Ureter (tissue), 1 donor: ENCODE data around the gene FAM131B. TPM values are rescaled to one million over a fixed set of nuclear protein-coding genes. Genes with fewer than 3 reads are reported as not detected.

Experiments used
- DNase-seq: peaks from one replicate; pipeline ENCODE4 v3.0.0-alpha.2; 2020; ENCODE audit warnings: low spot score
- total RNA-seq: library from RNA; stranded (reverse); gene quantifications from one replicate; pipeline ENCODE4 v1.2.4, GENCODE V29; 2023
- donor health status: DM: yes; HTN: yes; CAD: no.

FAM131B gene
- total RNA-seq, 1 donor from 2014 or later = 0.57 TPM

DNA sequence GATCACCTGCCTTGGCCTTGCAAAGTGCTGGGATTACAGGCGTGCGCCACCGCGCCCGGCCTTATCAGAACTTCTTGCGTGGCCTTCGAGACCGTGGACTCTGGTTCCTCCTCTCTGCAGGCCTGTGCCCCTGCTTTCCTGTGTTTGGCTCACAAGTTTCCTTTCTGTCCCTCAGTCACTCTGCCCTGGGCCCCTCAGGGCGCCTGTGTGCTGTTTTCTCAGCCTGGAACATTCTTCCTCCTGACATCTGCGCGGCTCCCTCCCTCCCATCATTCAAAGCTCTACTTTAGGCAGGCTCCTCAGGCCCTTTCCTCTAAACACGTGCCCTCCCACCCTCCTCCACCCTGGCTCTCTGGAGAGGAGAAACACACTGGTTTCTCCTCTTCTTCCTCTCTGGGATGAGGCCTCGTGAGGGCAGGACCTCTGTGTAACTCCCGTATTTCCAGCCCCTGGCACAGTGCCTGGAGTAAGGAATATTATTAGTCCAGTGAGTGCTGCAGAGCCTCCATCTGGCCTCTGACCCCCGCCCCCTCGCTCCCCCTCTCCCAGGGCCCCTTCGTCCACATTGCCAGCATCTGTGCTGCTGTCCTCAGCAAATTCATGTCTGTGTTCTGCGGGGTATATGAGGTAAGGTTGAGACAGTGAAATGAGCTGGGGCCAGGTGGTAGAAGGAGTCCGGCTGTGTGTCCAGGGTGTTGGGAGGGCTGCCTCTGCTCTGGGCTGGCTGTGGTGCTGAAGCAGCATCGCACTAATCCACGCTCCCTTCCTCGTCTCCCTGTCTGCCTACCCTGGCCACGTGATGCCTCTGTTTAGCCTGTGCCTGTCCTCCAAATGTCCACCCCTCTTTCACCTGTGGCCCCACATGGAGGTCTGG, 39.5 kb downstream of the FAM131B start:
- no peak for DNase-seq

DNA sequence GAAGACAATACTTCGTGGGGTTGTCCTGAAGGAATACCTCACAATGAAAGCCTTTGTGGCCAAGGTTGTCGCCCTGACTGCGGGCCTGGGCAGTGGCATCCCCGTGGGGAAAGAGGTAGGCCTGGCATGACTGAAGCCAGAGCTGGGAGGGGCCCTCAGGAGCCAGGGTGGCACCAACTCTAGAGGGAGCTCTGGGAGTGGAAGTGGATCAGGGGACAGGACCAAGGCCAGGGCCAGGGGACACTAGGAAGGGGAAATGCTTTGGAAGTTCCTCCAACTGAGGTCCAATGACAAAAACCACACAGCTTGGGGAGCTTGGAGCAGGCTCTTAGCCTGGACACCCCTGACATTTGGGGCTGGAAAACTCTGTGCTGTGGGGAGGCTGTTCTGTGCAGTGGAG, 40.8 kb downstream of the FAM131B start:
- DNase-seq = no peak

DNA sequence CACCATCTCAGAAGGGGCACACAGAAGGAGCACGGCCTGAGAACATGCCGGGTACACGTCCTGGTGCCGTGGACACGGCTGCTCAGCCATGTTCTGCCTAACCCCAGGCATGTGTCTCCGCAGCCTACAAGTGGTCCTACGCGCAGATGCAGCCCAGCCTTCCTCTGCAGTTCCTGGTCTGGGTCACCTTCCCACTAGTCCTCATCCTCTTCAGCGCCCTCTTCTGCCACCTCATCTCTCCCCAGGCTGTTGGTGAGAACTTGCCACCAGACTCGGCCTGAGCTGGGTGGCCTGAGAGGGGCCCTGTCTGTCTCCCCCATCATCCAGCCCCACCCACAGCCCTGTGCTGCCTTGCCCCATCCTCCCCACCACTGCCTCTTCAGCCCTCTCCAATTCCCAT, 41.3 kb downstream of the FAM131B start:
- DNase-seq = no peak

DNA sequence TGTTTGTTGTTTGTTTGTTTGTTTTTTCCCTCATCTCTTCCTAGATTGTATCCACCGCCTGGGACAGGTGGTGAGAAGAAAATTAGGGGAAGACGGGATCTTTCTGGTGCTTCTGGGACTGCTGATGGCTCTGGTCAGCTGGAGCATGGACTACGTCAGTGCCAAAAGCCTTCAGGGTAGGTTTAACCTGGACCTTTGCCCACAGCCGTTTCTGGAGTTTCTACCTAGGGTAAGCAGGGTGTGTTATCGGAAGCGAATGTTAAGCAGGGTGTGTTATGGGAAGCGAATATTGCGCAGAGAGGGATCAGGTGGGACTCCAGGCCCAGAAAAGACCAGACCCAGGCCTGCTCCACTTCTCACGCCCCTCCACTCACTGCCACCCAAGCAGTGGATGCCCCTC, 41.9 kb downstream of the FAM131B start:
- no peak for DNase-seq

DNA sequence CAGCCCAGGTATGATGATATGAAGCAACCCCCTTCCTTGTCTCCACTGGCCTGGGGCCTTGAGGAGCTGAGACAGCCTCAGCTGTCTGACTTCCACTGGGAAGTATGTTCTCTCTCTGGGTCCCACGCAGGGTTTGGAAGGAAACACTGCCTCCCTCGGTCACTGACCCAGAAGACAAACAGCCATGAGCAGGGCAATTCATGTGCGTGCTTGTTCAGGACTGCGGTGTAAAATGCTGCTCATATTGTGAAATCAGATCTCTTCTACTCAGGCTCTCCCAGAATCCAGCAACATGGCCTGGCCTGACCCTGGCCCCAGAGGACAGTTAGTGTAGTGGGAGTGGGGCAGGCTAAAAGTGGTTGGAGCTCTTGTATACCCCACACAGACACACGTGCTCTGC, 43.9 kb downstream of the FAM131B start:
- peak; percentile 79 for DNase-seq

DNA sequence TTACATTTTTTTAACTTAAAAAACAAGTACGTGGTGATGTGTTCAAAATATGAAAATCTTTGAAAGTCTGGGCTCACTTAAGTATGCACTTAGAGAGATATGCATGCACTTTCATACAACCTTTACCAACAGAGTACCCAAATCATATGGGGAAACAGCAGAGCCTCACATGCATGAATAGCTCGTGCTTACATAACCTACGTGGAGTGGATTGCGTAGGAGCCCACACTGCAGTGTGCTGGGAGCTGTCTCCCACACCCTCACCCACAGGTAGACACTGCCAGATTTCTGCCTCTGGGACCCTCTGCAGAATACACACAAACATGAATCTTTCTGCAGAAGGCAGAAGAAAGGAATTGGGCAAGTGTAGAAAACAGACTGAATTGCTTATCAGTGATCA, 46.0 kb downstream of the FAM131B start:
- no peak for DNase-seq

DNA sequence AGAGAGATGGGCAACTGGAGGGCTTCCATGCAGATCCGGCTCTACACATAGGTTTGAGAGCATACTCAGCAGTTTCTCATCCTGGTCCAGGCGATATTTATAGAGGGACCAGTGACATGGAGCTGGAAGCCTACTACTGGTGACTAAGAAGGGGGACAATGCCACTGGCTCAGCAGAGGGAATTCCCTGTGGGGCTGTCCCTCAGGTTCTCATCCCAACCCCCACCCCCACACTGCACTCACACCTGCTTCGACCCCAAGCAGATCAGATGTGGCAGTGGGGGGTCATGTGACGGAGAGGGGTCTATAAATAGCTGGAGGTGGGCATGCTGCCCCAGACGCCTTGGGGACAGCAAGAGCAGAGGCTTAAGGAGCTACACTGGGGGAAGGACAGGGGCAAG, 46.7 kb downstream of the FAM131B start, which contains the start of gene CLCN1:
CLCN1 (plus strand) TSS at position 336 of the 400 bp plus-strand sequence. CDS start 102 bp downstream, outside the sequence.
- DNase-seq = no peak

DNA sequence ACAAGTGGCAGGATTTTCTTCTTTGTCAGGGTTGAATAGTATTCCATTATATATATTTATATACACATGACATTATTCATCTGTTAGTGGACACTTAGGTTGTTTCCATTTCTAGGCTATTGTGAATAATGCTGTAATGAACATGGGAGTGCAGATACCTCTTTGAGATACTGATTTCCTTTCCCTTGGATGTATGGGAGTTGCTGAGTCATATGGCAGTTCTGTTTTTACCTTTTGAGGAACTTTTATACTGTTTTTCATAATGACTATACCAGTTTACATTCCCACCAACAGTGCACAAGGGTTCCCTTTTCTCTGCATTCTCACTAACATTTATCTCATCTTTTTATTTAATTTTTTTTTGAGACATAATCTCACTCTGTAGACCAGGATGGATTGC, 48.4 kb downstream of the FAM131B start:
- DNase-seq = no peak

DNA sequence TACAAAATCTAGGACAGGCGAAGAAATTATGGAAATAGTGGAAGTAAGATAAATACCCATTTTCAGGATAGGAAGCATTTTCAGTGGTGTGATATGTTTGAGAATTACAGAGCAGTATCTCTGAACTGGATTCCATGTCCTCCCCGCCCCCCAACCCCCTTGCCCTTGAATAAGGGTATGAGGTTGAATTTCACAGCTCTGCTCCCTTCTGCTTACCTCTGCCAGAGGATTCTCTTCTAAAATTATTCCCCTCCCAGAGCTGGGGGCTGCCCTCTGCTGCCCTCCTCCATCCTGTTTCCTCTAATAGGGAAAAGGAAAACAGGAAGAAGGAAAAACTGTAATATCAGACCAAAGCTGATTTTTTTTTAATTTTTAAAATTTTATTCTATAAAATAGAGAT, 53.9 kb downstream of the FAM131B start:
- no peak for DNase-seq

DNA sequence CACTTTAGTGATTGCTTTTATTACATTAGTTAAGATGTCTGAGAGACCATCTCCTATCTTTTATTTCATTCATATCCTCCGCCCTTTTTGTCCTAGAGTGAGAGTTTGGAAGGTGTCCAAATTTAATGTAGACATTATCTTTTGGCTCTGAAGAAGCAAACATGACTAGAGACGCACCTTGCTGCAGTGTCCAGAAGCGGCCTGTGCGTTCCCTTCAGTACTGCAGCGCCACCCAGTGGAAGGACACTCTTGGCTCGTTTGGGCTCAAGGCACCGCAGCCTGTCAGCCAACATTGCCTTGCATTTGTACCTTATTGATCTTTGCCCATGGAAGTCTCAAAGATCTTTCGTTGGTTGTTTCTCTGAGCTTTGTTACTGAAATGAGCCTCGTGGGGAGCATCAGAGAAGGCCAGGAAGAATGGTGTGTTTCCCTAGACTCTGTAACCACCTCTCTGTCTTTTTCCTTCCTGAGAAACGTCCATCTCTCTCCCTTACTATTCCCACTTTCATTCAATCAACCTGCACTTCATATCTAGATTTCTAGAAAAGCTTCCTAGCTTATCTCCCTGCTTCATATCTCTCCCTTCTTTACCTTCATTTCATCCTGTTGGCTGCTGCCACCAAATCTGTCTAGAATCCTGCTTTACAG, 57.0 kb downstream of the FAM131B start:
- peak; percentile 76 for DNase-seq

DNA sequence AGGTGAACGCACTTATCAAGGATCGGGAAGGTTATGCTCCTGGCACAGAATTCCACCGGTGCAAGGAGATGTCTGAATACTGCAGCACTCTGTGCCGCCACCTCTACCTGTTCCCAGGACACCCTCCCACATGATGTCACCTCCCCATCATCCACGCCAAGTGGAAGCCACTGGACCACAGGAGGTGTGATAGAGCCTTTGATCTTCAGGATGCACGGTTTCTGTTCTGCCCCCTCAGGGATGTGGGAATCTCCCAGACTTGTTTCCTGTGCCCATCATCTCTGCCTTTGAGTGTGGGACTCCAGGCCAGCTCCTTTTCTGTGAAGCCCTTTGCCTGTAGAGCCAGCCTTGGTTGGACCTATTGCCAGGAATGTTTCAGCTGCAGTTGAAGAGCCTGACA, 57.6 kb downstream of the FAM131B start:
- DNase-seq = no peak

DNA sequence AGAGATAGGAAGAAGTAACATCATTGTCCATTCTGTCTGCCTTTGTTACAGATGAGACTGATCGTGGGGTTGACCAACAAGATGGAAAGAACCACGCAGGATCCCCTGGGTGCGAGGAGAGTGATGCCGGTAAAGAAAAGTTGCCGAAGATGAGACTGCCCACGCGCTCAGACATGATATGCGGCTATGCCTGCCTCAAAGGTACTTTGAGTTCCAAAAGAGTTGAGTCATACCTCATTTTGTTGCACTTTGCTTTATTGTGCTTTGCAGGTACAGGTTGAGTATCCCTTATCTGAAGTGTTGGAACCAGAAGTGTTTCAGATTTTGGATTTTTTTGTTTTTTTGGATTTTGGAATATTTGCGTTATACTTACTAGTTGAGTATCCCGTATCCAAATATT, 58.8 kb downstream of the FAM131B start:
- DNase-seq = no peak

Other genes starting within 250 kb of the FAM131B start
- not detected for gene PIP, start 230.6 kb downstream of the FAM131B start, total RNA-seq
- not detected for gene TAS2R39, start 179.3 kb downstream of the FAM131B start, total RNA-seq
- gene TAS2R40, start 140.7 kb downstream of the FAM131B start, total RNA-seq = not detected
- 200 TPM for gene GSTK1, start 99.3 kb downstream of the FAM131B start, total RNA-seq
- gene TMEM139, start 77.8 kb downstream of the FAM131B start, total RNA-seq = 34.0 TPM
- gene CASP2, start 74.4 kb downstream of the FAM131B start, total RNA-seq = 42.3 TPM
- gene CLCN1, start 46.6 kb downstream of the FAM131B start, total RNA-seq = 0.31 TPM
- gene ZYX, start 18.6 kb upstream of the FAM131B start, total RNA-seq = 169 TPM
- gene EPHA1, start 46.1 kb upstream of the FAM131B start, total RNA-seq = 24.9 TPM
- 0.55 TPM for gene TAS2R60, start 80.7 kb upstream of the FAM131B start, total RNA-seq
- gene TAS2R41, start 115.2 kb upstream of the FAM131B start, total RNA-seq = not detected
- gene CTAGE15, start 209.1 kb upstream of the FAM131B start, total RNA-seq = 2.9 TPM